Spleen (tissue), 7 donors: ENCODE measurements around the gene GPAT3.

ENCODE experiments used
- POLR2A ChIP-seq, 3 donors: fragments of 450-650 bp; IDR thresholded peaks; one replicate each; pipeline ENCODE4 v1.5.1; 2017; ENCODE audit warnings: antibody characterized with exemption in 3 of 3, mild to moderate bottlenecking in 1 of 3
- POLR2AphosphoS5 ChIP-seq, 3 donors: sonication (generic); formaldehyde crosslinking; IDR thresholded peaks; one replicate each; pipeline ENCODE4 v1.5.1; 2017; ENCODE audit warnings: antibody characterized with exemption in 3 of 3
- TF ChIP-seq, protein P1 (sequence below), 11 experiments: fragments of 200-600 bp in 7 of 11; fragments of 450-650 bp in 4 of 11; sonication (generic) in 4 of 11; IDR thresholded peaks in 8 of 11; conservative IDR thresholded peaks in 3 of 11; 1 replicate in 7 of 11; 2 replicates in 4 of 11; pipeline versions ENCODE4 v1.4.0 to v1.8.0; 2016 to 2021; ENCODE audit warnings: antibody characterized with exemption in 11 of 11, inconsistent platforms in 4 of 11, mild to moderate bottlenecking in 1 of 11
- donor health status: DM: no; HTN: no; CAD: no; lungs with moderate emphysema.
- donor health status: DM: no; HTN: no; CAD: no.
- donor health status: DM: no; HTN: no; CAD: no.

DNA sequence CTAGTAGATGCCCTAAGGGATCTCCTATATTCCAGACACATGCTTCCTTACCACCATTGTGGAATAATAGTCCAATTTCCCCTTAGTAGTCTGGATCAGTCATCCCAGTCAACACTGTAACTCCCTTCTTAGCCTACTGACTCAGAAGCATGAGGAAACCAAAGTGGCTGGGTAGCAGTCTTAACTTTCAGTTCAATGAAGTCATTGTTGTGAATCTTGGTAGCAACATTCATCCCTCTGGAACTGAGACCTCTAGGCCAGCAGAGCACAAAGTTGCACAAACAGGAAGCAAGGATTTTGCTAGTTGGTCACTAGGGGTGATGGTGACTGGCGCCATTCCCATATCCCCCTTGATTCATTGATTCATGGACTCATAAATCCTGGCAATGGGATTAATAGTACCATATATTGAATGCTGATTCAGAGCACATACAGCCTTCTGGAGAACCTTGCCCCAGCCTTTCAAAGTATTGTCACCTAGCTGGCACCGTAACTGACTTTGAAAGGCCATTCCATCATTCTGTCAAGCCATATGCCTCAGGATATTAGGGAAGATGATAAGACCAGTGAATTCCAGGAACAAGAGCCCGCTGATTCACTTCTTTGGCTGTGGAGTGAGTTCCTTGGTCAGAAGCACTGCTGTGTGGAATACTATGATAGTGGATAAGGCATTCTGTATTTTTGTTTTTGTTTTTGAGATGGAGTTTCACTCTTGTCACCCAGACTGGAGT, 19.7 kb upstream of the GPAT3 start:
- no peak for TF ChIP-seq POLR2A (IDR thresholded peaks at IDR 0.05)
- TF ChIP-seq, protein P1, sequence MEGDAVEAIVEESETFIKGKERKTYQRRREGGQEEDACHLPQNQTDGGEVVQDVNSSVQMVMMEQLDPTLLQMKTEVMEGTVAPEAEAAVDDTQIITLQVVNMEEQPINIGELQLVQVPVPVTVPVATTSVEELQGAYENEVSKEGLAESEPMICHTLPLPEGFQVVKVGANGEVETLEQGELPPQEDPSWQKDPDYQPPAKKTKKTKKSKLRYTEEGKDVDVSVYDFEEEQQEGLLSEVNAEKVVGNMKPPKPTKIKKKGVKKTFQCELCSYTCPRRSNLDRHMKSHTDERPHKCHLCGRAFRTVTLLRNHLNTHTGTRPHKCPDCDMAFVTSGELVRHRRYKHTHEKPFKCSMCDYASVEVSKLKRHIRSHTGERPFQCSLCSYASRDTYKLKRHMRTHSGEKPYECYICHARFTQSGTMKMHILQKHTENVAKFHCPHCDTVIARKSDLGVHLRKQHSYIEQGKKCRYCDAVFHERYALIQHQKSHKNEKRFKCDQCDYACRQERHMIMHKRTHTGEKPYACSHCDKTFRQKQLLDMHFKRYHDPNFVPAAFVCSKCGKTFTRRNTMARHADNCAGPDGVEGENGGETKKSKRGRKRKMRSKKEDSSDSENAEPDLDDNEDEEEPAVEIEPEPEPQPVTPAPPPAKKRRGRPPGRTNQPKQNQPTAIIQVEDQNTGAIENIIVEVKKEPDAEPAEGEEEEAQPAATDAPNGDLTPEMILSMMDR (IDR thresholded peaks at IDR 0.05 in 8 of 11, conservative IDR thresholded peaks at IDR 0.05 in 3 of 11): no peak
- TF ChIP-seq POLR2AphosphoS5 (IDR thresholded peaks at IDR 0.05): no peak
